GM20000 (cell line): ENCODE measurements around the gene KCNQ1.

Source experiments
- DNase-seq: peaks from one replicate; pipeline ENCODE4 v3.0.0; 2012; ENCODE audit warnings: low spot score
- TF ChIP-seq, protein P1 (sequence below): IDR thresholded peaks from 2 replicates; pipeline ENCODE4 v1.5.1; 2012; ENCODE audit warnings: mild to moderate bottlenecking, control low read depth; ENCODE audit errors: extremely low read depth, missing control alignments

Gene KCNQ1

DNA sequence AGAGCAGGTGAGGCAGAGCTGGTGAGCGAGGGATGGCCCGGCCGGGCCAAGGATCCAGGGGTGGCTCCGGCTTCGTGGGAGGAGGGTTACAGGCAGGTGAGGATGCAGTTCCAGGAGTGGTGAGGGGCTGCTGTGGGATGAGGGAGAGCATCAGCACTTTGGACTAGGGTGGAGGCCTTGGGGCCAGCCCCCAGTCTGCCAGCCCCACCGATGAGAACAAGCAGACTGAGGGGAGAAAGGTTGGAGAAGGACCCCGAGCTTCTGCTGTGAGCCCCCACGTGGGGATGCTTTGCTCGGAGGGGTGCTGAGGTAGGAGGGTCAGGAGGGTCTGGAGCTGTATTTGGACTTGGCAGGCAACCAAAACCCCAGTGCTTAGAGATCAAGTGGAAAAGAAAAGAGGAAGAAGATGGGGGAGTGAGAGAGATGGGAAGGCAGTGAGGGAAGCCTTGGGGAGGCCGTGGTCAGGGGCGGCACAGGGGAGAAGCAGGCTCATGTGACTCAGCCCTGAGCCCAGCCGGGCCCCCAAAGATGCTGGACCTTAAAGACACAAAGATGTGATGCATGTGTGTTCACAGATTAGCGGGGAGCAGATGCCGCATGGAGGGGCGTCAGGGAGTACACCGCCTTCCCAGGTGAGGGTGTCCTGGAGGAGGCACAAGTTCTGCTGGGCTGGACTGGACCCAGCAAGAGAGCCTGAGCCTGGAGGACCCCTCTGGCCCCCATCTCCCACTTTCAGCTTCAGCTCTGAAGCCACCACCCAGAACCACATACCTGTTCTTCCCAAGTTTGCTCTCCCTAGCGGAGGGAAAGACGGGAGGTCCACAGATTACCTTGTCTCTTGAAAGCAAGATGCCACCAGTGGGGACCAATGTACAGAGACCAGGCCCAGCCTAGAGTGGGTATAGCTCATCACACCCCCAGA is 349.5 kb downstream of the KCNQ1 start:
- TF ChIP-seq, protein P1, sequence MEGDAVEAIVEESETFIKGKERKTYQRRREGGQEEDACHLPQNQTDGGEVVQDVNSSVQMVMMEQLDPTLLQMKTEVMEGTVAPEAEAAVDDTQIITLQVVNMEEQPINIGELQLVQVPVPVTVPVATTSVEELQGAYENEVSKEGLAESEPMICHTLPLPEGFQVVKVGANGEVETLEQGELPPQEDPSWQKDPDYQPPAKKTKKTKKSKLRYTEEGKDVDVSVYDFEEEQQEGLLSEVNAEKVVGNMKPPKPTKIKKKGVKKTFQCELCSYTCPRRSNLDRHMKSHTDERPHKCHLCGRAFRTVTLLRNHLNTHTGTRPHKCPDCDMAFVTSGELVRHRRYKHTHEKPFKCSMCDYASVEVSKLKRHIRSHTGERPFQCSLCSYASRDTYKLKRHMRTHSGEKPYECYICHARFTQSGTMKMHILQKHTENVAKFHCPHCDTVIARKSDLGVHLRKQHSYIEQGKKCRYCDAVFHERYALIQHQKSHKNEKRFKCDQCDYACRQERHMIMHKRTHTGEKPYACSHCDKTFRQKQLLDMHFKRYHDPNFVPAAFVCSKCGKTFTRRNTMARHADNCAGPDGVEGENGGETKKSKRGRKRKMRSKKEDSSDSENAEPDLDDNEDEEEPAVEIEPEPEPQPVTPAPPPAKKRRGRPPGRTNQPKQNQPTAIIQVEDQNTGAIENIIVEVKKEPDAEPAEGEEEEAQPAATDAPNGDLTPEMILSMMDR, result no peak
- no peak for DNase-seq

DNA sequence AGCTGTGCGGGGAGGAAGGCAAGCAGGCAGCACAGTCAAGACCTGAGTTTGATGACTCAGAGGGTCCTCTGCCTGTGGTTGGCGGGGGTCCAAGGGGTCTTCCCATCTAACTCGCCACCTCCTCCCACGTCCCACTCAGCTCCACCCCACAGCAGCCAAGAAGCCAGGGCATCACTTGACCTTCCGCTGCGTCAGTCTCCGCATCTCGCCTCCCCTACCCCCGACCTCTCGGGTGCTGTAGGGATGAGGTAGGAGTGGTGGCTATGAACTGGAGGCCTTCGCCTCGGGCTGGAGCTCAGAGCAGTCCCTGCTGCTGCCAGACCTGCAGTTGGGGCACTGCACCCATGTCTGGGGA is 350.1 kb downstream of the KCNQ1 start:
- DNase-seq, result no peak
- TF ChIP-seq, protein P1, result no peak

DNA sequence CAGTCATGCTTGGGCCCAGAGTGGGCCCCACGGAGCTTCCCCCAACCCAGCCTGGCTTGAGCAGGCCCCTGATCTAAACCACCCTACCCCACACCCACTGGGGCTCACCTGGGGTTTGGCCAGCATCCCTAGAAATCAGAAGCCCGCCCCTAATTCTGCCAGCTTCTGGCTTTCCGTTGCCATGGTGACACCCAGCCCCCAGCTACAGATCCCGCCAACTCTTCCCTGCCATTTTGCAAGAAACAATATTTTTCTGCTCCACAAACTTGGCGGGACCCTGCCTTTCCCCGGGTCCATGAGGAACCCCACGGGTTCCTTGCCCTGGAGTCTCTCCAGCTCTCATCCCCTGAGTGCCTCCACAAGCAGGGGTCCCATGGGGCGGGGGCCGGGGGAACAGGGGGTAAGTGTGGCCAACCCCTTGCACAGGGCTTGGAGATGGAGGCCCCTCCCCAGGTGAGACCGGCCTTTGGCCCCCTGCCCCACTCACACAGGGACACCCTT is 350.7 kb downstream of the KCNQ1 start:
- TF ChIP-seq, protein P1, result no peak
- no peak for DNase-seq

DNA sequence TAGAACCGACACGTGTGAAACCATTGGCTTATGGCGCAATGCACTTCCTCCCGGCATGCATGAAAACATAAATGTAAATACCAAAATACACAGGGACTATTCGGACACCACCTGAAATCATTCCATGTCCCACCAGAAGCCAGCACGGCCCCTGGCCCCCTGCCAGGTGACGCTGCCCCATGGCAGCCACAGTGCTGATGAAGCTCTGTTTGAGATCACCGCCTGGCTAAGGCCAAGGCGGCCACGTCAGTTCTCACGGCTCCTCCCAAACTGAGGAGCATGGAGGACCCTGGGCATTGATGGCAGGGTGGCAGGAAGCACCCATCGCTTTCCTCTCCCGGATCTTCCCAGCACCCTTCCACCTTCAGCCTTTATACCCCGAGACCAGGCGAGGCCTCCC is 351.3 kb downstream of the KCNQ1 start:
- TF ChIP-seq, protein P1, result no peak
- no peak for DNase-seq

DNA sequence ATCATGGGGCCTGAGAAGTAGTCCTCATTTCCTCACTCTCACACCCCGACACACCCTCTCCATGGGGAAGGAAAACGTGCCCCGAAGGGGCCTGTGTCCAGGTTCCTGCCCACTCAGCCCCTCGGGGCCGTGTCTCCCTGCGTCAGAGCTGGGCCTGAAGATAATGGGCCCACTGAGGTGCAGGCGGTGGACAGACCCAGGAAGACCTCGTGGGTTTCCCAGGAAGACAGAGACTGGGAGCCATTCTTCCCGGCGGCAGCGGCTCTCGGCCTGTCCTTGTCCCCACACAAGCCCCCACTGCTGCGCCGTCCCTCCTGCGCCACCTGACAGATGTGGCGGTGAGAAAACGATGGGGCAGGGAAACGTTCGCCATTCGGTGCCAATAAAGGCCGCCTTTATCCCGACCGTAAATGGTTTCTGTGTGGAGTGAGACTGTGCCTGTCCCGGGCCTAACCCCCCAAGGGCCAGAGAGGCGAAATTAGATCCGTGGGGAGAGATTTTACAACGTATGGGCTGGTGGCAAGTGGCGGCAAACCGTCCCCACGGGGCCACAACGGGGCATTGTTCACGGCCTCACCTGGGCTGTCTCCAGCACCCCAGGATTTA is 351.8 kb downstream of the KCNQ1 start:
- TF ChIP-seq, protein P1, result no peak
- no peak for DNase-seq

DNA sequence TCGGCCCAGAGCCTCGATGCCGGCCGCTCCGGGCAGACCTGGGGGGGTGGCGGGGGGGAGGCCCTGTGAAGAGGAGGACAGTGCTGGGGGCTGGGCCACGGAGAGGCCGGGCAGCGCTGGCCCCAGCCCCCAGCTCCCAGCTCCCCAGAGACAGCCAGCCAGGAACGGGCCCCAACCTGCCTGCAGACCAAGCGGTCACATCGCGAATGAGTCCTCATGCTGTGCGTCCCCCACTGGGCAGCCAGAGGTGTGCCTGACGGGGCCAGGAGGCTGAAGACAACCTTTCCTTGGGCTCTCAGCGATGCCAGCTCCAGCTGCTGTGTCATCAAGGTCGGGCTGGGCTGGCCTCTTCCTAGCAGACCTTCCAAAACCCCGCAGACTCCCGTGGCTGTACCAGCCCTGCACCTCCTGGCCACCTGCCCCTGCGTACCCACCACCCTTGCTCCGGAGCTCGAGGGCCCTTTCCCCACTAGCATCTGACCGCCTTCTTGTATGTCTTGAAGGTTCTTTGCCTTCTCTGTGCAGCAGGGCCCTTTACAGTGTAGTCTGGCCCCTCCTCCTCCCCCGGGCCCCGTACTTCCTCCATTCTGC is 352.4 kb downstream of the KCNQ1 start:
- TF ChIP-seq, protein P1, result no peak
- DNase-seq, result no peak

DNA sequence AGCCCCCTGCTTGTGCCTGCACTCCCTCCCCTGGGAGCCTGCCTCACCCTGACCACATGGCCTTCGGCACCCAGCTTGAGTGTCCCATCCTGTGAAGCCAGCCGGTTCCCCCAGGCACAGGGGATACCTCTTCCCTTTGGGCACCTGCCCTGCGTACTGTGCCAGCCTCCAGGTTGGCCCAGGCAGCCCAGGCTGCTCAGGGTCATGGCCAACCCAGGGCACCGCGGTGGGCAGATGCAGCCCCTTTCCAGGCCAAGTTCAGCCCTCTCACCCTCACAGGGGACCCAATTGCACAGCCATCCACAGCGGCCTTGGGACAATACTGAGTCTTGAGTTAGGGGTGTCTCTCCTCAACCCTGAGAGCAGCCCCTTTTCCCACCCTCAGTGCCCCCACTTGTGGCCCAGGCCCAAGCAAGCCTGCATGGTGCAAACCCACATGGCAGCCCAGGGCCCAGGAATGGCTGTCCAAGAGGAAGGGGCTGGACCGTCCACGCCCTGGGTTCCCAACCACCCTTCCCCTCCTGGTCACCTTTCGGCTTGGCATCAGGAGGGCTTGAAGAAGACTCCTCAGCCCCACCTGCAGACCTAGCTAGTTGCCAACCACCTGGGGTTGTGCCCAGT is 353.0 kb downstream of the KCNQ1 start:
- DNase-seq, result no peak
- TF ChIP-seq, protein P1, result no peak
